Left cardiac atrium (tissue), 4 donors: ENCODE measurements around the gene ANKRD23. TPM values are rescaled to one million over a fixed set of nuclear protein-coding genes. Genes with fewer than 3 reads are reported as not detected.
"Not testable (repeated sequence)": the region's sequence is repeated elsewhere in the genome, so short reads cannot be mapped to it uniquely, and the experiment has no call there.

Experiments
- ATAC-seq, 2 donors: fragments of 200-7000 bp; cut with Tn5 transposase; one replicate each; pipeline ENCODE4 v1.9.1; 2020; ENCODE audit warnings: mild to moderate bottlenecking in 2 of 2, moderate library complexity in 2 of 2
- DNase-seq: peaks from one replicate; pipeline ENCODE4 v3.0.0-alpha.2; 2020
- intact Hi-C, 2 donors: fragments of 100-400 bp; cut with DNase I; formaldehyde crosslinking; loops; one replicate each; pipeline versions ENCODE4 v1.14.1 to v1.15.1; 2022 to 2023
- total RNA-seq, 2 donors: library from RNA; stranded (reverse); fragmentation: NEBNext Ultra II Directional; extraction: Animal tissue kit (Norgen Biotek cat#: 25700); gene quantifications; one replicate each; pipeline ENCODE4 v1.2.1, GENCODE V29; 2021
- donor health status: DM: no; HTN: yes; CAD: no.
- donor health status: DM: no; HTN: yes; CAD: no; lungs with severe emphysema.
- donor health status: DM: yes; HTN: yes; CAD: no.
- donor health status: Dilated cardiomyopathy.

Gene ANKRD23
- total RNA-seq, 2 donors from 2014 or later: 18.4 to 24.7 TPM

GRCh38 chr2:96866986-96867755, 23.4 kb upstream of the ANKRD23 start:
- DNase-seq (no peak), ATAC-seq (no peak)
- intact Hi-C loops: no loop called here

GRCh38 chr2:96866586-96866985, 22.8 kb upstream of the ANKRD23 start:
- intact Hi-C loops: no loop called here
- DNase-seq: no peak
- no peak for ATAC-seq

- DNase-seq (no peak), ATAC-seq (no peak)
- intact Hi-C loops: no loop called here
These were observed 22.3 kb upstream of the ANKRD23 start for GRCh38 chr2:96866149-96866548.

- no peak for ATAC-seq
- intact Hi-C loops: no loop called here
- no peak for DNase-seq
These were observed 21.8 kb upstream of the ANKRD23 start for GRCh38 chr2:96865654-96866053.

GRCh38 chr2:96864343-96865091, 20.7 kb upstream of the ANKRD23 start:
- intact Hi-C loops: no loop called here
- ATAC-seq (no peak), DNase-seq (no peak)

GRCh38 chr2:96863575-96864342, 19.9 kb upstream of the ANKRD23 start:
- intact Hi-C loops: no loop called here
- DNase-seq (no peak), ATAC-seq (no peak)

- intact Hi-C loops, ATAC-seq, DNase-seq: not testable (repeated sequence)
These were observed 19.2 kb upstream of the ANKRD23 start for GRCh38 chr2:96863056-96863455.

- no peak for DNase-seq
- intact Hi-C loops: no loop called here
- no peak for ATAC-seq
These were observed 17.3 kb upstream of the ANKRD23 start for GRCh38 chr2:96861074-96861473.

- intact Hi-C loops: no loop called here
- ATAC-seq (no peak), DNase-seq (no peak)
These were observed 16.5 kb upstream of the ANKRD23 start for GRCh38 chr2:96860065-96861029.

- ATAC-seq: no peak
- no peak for DNase-seq
- intact Hi-C loops: loop anchor here (2.0 to 5.0 kb wide), 2 partner anchors 91 to 93 kb away; no protein-coding TSS in a partner anchor
These were observed 15.9 kb upstream of the ANKRD23 start for GRCh38 chr2:96859681-96860064.

- ATAC-seq: no peak
- intact Hi-C loops: loop anchor here (2.0 to 5.0 kb wide), 2 partner anchors 92 to 93 kb away; no protein-coding TSS in a partner anchor
- DNase-seq: peak; percentile 73
These were observed 15.4 kb upstream of the ANKRD23 start for GRCh38 chr2:96859099-96859649.

- intact Hi-C loops: loop anchor here (2.0 to 5.0 kb wide), 2 partner anchors 93 to 94 kb away; no protein-coding TSS in a partner anchor
- peak; percentile 98 for DNase-seq
- peak; percentile 95 to 96 for ATAC-seq
These were observed 14.0 kb upstream of the ANKRD23 start, which contains the start of gene ANKRD39 for GRCh38 chr2:96857667-96858372. Gene ANKRD39, minus strand, starts transcription at chr2:96858016. Its CDS starts 29 bp downstream, at chr2:96857987.

GRCh38 chr2:96856776-96857666, 13.2 kb upstream of the ANKRD23 start:
- peak in 1 of 2 donors; percentile 2 for ATAC-seq
- no peak for DNase-seq
- intact Hi-C loops: loop anchor here in 1 of 2 donors (5.0 kb wide), 1 partner anchor 95 kb away; no protein-coding TSS in a partner anchor

GRCh38 chr2:96853321-96853720, 9.5 kb upstream of the ANKRD23 start:
- no peak for ATAC-seq
- DNase-seq: no peak
- intact Hi-C loops: no loop called here

GRCh38 chr2:96852667-96853066, 8.8 kb upstream of the ANKRD23 start:
- ATAC-seq: no peak
- intact Hi-C loops: no loop called here
- no peak for DNase-seq

- ATAC-seq (no peak), DNase-seq (no peak)
- intact Hi-C loops: no loop called here
These were observed 4.4 kb upstream of the ANKRD23 start for GRCh38 chr2:96848264-96848663.
